GM18951 (cell line): ENCODE results near the gene ZBTB2.
"Not testable (repeated sequence)": the region's sequence is repeated elsewhere in the genome, so short reads cannot be mapped to it uniquely, and the experiment has no call there.

Source experiments
- POLR2A ChIP-seq: IDR thresholded peaks from 4 replicates; pipeline ENCODE4 v1.6.1; 2011; ENCODE audit warnings: mild to moderate bottlenecking; ENCODE audit not compliant: insufficient read length, insufficient read depth; ENCODE audit errors: extremely low read depth
- in situ Hi-C: fragments of 300-500 bp; cut with MboI; formaldehyde crosslinking; loops from one replicate; pipeline ENCODE4 v1.12.0; 2022; ENCODE audit warnings: low sequenced_read_pairs, mixed read lengths, inconsistent platforms; ENCODE audit not compliant: unreplicated experiment

The ZBTB2 gene

GRCh38 chr6:151390276-151390850 lies 996 bp downstream of the ZBTB2 start:
- in situ Hi-C loops = no loop called here
- peak; percentile 68 for TF ChIP-seq POLR2A

GRCh38 chr6:151389618-151390275 lies 1.6 kb downstream of the ZBTB2 start:
- peak; percentile 91 for TF ChIP-seq POLR2A
- in situ Hi-C loops = no loop called here

- in situ Hi-C loops = no loop called here
- TF ChIP-seq POLR2A = no peak
Observed at GRCh38 chr6:151388997-151389617, 2.3 kb downstream of the ZBTB2 start.

- in situ Hi-C loops = no loop called here
Observed at GRCh38 chr6:151388236-151388635, 3.1 kb downstream of the ZBTB2 start.

GRCh38 chr6:151387175-151387970 lies 4.0 kb downstream of the ZBTB2 start:
- no peak for TF ChIP-seq POLR2A
- in situ Hi-C loops = no loop called here

More at GRCh38 chr6:151388236-151388635, 3.1 kb downstream of the ZBTB2 start:
- no peak for TF ChIP-seq POLR2A

GRCh38 chr6:151385177-151385576 lies 6.2 kb downstream of the ZBTB2 start:
- TF ChIP-seq POLR2A = no peak
- in situ Hi-C loops = no loop called here

- no peak for TF ChIP-seq POLR2A
Observed at GRCh38 chr6:151384151-151384550, 7.2 kb downstream of the ZBTB2 start.

GRCh38 chr6:151382631-151383030 lies 8.7 kb downstream of the ZBTB2 start:
- in situ Hi-C loops = not testable (repeated sequence)

More at GRCh38 chr6:151384151-151384550, 7.2 kb downstream of the ZBTB2 start:
- in situ Hi-C loops = no loop called here

- in situ Hi-C loops = no loop called here
Observed at GRCh38 chr6:151381722-151382121, 9.6 kb downstream of the ZBTB2 start.

GRCh38 chr6:151380848-151381205 lies 10.5 kb downstream of the ZBTB2 start:
- in situ Hi-C loops = no loop called here
- TF ChIP-seq POLR2A = no peak

More at GRCh38 chr6:151381722-151382121, 9.6 kb downstream of the ZBTB2 start:
- no peak for TF ChIP-seq POLR2A

- TF ChIP-seq POLR2A = peak; percentile 21
- in situ Hi-C loops = no loop called here
Observed at GRCh38 chr6:151379933-151380847, 11.2 kb downstream of the ZBTB2 start.

GRCh38 chr6:151377095-151377494 lies 14.3 kb downstream of the ZBTB2 start:
- TF ChIP-seq POLR2A = no peak
- in situ Hi-C loops = no loop called here
